Endothelial cell of hepatic sinusoid (primary cell): ENCODE measurements around the gene DPH2.

Source experiments
- in situ Hi-C: cut with HindIII; loops from 2 replicates; pipeline ENCODE4 v1.10.0; 2017; ENCODE audit warnings: low sequenced_read_pairs

The DPH2 gene

DNA sequence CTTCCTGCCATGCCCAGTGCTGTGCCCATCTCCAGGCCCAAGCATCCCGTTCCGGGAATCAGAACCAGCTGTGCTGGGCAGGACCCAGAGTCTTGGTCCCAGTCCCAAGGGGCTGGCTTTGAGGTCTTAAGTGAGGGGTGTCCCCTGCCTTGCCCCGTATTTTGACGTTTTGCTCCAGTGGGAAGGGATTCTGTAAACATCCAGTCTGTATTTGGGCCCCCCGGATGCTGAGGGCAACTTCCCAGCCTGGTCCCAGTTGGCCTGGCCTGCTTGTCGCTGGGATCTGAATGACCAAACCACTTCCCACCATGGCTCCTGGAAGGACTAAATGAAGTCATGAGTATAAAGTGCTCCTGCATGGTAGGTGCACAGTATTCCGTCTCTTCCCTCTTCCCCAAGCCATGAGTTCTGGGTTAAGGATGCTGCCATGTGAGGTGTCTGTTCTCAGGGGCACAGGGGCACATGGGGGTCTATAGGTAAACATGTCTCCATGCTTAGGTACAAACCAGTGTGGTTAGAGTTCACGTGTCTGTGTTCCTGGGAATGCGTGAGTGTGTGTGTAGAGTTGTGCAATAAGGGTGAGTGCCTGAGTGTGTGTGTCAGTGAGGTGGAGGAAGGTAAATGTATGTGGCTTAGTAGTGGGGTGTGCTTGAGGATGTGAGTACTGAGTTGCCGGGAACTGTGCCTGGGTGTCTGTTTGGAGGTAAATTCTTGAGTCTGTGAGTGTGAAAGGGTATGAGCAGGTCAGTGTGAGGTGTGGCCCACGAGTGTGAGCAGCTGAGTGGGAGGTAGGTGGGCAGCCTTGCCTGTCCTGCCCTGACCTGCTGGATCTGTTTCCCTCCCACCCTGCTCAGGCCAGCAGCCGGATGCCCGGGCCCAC is 10.7 kb downstream of the DPH2 start:
- in situ Hi-C loops = no loop called here

DNA sequence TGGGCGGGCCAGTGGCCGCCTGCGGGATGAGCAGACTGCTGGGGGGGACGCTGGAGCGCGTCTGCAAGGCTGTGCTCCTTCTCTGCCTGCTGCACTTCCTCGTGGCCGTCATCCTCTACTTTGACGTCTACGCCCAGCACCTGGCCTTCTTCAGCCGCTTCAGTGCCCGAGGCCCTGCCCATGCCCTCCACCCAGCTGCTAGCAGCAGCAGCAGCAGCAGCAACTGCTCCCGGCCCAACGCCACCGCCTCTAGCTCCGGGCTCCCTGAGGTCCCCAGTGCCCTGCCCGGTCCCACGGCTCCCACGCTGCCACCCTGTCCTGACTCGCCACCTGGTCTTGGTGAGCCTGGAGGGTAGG is 11.3 kb downstream of the DPH2 start:
- in situ Hi-C loops = no loop called here

GRCh38 chr1:43981636-43982035 is 11.8 kb downstream of the DPH2 start:
- in situ Hi-C loops = no loop called here

DNA sequence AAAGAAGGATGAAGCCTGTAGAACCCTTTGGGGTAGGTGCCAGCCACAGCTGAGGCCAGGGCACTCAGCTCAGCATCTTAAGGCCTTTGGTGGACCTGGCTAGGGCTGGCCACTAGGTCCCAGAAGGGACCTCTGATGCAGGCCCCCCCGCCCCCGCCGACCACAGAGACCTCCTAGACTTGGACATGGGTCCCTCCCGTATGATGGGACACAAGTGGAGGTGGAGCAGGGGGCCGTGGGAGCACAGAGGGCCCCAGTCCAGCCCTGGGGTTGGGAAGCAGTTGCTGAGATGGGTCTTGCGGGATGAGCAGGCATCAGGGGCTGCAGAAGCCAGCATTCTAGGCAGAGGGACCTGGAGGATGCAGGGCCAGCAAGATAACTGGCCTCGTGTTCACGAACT is 12.4 kb downstream of the DPH2 start:
- in situ Hi-C loops = no loop called here

DNA sequence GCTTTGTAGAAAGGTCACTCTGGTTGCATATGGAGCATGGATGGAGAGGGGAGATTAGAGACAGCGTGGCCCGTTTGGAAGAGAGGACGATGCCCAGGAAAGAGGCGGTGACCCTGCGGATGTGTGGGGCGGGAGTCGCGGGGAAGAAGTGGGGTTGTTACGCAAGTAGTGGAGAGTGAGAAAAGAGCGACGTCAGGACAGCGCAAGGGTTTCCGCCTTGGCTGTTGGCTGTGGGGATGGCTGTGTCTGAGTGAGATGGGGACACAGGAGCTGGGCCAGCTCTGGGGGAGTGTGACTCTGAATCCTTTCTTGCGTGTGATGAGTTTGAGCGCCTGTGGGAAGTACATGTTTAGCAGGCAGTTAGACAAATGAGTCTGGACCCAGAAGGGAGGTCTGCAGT is 13.0 kb downstream of the DPH2 start:
- in situ Hi-C loops = no loop called here

GRCh38 chr1:43983253-43983899 is 13.6 kb downstream of the DPH2 start:
- in situ Hi-C loops = no loop called here

GRCh38 chr1:43984855-43985254 is 15.0 kb downstream of the DPH2 start:
- in situ Hi-C loops = no loop called here

DNA sequence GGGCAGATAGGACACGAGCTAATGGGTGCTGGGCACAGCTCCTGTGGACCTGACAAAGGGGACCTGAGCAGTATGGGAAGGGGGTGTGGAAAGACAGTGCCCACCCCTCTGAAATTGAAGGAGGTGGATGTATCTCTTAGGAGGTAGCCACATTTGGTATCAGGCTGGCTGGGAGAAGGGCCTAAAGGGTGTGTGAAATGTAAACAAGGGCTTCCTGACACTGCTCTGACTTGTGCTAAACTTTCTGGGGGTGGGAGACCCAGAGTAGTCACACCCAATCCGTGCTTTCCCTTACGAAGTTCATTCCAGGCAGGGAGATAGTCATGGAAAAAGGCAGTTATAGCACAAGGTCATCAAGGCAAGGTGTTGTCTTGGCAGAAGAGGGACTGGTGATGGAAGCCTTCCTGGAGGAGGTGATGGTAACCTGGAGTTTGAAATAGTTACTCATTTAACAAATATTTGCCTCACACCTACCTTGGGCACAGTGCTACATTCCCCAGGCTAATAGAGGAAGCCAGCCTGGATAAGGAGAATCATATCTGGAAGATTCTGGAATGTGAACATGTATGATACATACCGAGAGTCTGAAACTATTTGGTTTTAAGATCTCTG is 16.3 kb downstream of the DPH2 start:
- in situ Hi-C loops = no loop called here

DNA sequence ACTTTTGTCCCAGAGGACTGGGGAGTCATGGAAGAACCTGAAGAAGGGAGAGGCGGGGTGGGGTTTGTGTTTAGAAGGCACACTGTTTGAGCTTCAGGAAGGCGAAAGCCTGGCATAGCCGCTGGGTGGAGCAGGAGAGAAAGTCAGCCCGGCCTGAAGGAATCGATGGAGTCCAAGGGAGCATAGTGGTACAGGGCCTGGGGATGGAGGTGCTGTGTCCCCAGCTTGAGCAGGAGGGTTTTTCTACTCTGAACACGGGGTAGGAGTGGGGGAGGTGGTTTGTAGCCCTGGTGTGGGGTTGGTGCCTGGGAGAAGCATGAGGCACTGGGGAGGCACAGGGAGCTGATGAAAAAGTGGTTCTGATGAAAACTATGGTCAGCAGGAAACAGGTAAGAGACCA is 16.9 kb downstream of the DPH2 start:
- in situ Hi-C loops = no loop called here

DNA sequence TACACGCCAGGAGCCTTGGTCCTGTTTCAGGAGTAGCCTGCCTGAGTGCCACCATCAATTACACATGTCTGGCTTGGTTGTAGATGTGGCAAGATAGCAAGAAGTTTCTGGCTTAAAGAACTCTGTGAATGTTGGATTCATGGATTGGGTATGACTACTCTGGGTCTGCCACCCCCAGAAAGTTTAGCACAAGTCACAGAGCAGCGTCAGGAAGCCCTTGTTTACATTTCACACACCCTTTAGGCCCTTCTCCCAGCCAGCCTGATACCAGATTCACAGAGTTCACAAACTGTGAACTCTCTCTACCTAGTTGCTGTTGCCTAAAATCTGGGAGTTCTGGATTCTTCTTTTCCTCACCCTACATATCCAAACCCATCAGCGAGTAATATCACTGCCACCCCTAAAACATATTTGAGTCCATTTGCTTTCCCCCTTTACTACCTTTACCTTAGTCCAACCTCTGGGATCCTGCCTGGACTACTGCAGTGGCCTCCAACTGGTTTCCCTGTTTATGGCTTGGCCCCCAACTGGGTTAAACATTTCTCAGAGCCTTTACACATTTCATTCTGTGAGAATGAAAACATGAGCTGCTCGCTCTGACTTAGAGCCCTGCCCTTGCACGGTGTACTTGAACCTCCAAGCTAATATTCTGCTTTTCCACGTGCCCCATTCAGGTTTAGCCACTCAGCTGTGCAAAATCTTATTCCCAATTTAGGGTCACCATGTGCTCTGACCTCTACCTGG is 17.5 kb downstream of the DPH2 start:
- in situ Hi-C loops = no loop called here

GRCh38 chr1:43990271-43991199 is 20.7 kb downstream of the DPH2 start:
- in situ Hi-C loops = loop anchor here (5.0 kb wide), 2 partner anchors 38 to 82 kb away; no protein-coding TSS in a partner anchor

DNA sequence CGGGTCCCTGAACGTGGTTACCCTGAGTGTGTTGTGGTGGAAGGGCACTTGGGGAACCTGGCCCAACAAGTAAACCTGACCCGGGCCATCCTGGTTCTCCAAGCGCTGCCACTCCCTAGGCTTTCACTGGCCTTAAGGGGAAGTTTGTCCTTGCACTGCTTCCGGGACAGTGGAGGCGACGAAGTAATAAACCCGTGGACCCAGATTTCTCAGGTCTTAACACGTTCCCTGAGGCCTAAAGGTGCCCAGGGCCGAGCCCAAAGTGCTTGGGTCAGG is 21.3 kb downstream of the DPH2 start:
- in situ Hi-C loops = loop anchor here (5.0 kb wide), 2 partner anchors 39 to 81 kb away; no protein-coding TSS in a partner anchor

- in situ Hi-C loops = loop anchor here (5.0 kb wide), 2 partner anchors 39 to 81 kb away; no protein-coding TSS in a partner anchor
Measured at GRCh38 chr1:43991476-43992231, 21.8 kb downstream of the DPH2 start, which contains the start of gene CCDC24. CCDC24 (plus strand) TSS chr1:43991599; CDS start chr1:43991879, 280 bp downstream.

GRCh38 chr1:43992232-43992995 is 22.6 kb downstream of the DPH2 start:
- in situ Hi-C loops = loop anchor here (5.0 kb wide), 2 partner anchors 40 to 80 kb away; no protein-coding TSS in a partner anchor

DNA sequence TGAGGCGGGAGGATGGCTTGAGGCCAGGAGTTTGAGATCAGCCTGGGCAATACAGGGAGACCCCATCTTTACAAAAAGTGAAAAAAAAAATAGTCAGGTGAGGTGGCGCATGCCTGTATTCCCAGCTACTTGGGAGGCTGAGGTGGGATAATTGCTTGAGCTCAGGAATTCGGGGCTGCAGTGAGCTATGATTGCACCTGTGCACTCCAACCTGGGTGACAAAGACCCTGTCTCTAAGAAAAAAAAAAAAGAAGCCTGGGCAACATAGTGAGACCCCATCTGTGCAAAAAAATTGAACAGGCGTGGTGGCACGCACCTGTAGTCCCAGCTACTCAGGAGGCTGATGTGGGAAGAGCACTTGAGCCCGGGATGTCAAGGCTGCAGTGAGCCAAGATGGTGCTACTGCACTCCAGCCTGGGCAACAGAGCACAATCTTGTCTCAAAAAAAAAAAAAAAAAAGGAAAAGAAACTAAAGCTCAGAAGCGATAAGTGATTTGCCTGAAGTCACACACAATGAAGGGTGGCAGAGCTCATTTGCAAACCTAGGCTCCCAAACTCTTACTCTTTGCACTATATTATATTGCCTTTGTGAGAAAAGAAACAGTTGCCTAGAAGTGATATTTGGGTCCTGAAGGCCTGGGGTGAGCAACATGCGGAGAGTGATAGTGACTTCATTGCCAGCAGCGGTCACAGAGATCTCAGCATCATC is 23.6 kb downstream of the DPH2 start:
- in situ Hi-C loops = loop anchor here (5.0 kb wide), 2 partner anchors 41 to 79 kb away; no protein-coding TSS in a partner anchor

- in situ Hi-C loops = loop anchor here (5.0 kb wide), 2 partner anchors 42 to 78 kb away; no protein-coding TSS in a partner anchor
Measured at GRCh38 chr1:43994071-43994470, 24.3 kb downstream of the DPH2 start.
